Measurements from ENCODE around the gene BAHCC1.

DNA sequence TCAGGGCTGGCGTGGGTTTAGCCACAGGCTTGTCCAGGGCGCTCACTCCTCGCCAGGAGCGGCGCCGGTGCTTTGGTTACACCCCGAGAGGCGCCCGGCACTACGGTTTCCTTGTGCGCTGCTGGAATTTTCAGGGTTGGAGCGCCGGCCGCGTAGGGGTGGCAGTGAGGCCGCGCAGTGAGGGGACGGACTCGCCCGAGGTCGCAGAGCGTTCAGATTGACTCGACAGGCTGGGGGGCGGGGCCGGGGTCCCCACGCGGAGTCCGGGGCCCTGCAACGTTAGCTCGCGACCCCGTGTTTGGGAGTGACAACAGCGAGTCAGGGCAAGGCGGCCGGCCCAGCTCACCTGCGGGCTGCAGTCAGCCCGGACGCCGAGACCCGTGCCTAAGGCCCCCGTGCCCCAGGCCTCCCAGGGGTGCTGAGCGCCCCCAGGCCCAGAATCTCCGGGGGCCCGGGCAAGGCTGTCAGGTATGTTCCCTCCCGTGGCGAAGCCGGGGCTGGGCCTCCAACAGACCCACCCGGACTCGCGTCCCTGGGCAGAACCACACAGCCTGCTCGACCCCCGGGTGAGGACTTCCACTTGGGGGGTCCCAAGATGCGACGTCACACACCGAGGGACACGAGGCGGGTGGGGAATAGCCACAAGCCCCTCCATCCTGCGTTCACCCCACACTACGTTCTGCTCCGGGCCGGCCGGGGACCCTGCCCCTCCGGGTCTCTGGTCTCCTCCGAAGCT lies 118.7 kb downstream of the BAHCC1 start:
- TF ChIP-seq POLR2A (IDR thresholded peaks at IDR 0.05; ENCODE audit: low read depth, low read length) (no peak; the same call in 1 of the 2 replicates), TAF1 (IDR thresholded peaks at IDR 0.05; ENCODE audit: borderline replicate concordance, low read depth, low read length) (no peak)

All from GM12892 (cell line).